Sigmoid colon (tissue), 4 donors: ENCODE measurements around the gene BCAN.

Experiments
- POLR2AphosphoS5 ChIP-seq, 4 donors: sonication (generic); formaldehyde crosslinking; IDR thresholded peaks; one replicate each; pipeline ENCODE4 v1.6.1; 2017; ENCODE audit warnings: antibody characterized with exemption in 4 of 4
- TF ChIP-seq, protein P1 (sequence below), 4 experiments: fragments of 450-650 bp in 3 of 4; fragments of 200-600 bp in 1 of 4; IDR thresholded peaks; one replicate each; pipeline ENCODE4 v1.5.1; 2016 to 2019; ENCODE audit warnings: antibody characterized with exemption in 4 of 4, mild to moderate bottlenecking in 3 of 4, moderate library complexity in 2 of 4

DNA sequence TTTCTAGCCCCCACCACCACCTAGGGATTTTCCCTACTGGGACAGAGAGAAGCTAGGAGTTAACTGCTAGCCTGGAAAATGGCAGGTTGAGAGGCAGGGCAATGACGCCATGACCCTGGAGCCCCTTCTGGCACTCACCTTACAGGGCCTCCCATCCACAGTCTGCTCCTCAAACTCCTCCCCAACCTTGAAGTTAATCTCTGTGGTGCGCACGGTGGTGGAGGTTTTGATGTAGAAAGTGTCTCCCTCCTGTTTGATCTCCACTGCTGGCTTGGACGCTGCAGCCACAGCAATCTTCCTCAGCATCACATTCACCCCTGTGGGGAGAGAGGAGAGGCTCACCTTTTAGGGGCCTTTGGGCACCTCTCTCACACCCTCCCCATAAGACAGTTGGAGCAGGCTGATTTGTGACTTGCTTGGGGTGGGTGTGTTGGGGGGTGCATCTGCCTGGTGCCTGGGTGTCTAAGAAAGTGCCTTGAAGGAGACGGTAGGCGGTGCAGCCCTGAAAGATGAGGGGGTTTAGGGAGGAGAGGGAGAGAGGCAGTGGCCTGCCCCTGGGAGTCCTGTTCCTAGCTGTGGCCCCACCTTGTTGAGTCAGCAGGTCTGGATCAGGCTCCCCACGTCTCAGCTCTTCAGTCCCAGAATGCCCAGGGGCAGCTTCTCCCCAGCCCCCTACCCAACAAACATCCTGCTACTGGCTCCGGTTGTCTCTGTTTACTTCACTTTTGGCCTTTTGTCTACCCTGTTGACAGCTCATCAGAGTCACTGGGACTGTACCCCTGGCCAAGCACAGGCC, 59.0 kb downstream of the BCAN start:
- no peak for TF ChIP-seq POLR2AphosphoS5 (IDR thresholded peaks at IDR 0.05)
- TF ChIP-seq, protein P1, sequence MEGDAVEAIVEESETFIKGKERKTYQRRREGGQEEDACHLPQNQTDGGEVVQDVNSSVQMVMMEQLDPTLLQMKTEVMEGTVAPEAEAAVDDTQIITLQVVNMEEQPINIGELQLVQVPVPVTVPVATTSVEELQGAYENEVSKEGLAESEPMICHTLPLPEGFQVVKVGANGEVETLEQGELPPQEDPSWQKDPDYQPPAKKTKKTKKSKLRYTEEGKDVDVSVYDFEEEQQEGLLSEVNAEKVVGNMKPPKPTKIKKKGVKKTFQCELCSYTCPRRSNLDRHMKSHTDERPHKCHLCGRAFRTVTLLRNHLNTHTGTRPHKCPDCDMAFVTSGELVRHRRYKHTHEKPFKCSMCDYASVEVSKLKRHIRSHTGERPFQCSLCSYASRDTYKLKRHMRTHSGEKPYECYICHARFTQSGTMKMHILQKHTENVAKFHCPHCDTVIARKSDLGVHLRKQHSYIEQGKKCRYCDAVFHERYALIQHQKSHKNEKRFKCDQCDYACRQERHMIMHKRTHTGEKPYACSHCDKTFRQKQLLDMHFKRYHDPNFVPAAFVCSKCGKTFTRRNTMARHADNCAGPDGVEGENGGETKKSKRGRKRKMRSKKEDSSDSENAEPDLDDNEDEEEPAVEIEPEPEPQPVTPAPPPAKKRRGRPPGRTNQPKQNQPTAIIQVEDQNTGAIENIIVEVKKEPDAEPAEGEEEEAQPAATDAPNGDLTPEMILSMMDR (IDR thresholded peaks at IDR 0.05), result no peak
